ENCODE data around the gene FAM204A.

The FAM204A gene

DNA sequence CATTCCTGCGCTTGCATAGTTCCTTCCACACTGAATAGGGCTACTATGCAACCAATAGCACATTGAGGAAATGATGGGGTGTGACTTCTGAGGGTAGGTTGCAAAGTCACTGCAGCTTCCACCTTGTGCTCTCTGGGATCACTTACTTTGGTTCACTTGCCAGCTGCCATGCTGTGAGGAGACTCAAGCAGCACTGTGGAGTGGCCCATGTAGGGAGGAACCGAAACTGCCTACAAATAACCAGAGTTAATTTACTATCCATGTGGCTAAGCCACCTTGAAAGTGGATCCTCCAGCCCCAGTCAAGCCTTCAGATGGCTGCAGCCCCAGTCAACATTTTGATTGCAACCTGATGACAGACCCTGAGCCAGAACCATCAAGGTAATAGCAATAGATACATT lies 64.3 kb downstream of the FAM204A start:
- no peak for DNase-seq

DNA sequence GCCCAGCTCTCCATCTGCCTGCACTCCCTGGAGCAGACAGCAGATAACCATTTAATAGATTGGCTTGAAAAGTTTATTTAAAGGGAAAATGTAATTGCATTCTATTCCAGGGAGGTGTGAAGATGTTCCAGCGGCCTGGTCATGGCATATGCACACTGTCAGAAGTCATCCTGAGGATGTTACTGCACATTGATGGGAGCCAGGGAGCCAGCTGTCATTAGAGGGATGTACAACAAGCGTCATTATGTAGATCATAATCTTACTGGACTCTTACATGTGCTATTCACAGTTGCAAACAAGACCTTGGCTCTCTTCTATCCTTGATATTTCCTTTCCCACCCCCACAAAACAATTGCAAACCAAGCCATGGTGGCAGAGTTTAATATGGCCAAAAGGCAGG lies 65.4 kb downstream of the FAM204A start:
- DNase-seq, result no peak

DNA sequence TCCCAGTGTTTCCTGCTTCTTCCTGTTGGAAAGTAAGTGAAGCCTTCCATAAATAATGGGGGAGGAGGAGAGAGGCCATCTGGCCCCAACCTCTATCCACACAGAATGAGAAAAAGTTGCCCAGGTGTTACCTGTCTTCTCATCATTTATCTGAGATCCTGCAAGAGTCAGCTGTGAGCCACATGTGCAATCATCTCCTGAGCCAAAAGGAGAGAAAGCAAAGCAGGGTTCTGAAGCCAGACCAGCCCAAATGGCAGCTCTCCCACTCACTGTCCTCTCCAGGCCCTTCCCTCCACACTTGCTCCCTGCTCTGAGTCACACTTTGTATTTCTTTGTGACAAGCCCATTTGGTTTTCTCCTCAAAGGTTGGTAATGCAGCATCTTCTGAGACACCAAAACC lies 65.9 kb downstream of the FAM204A start:
- no peak for DNase-seq

DNA sequence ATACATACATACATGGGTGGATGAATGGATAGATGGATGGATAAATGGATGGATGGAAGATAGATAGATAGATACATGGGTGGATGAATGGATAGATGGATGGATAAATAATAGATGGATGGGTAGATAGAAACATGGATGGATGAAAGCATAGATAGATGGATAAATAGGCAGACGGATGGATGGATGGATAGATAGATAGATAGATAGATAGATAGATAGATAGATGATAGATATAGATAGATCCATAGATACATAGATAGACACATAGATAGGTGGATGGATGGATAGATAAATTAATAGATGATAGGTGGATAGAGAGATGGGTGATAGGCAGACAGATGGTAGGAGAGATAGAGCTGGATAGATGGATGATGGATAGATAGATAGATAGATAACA lies 68.5 kb downstream of the FAM204A start:
- DNase-seq, result no peak

DNA sequence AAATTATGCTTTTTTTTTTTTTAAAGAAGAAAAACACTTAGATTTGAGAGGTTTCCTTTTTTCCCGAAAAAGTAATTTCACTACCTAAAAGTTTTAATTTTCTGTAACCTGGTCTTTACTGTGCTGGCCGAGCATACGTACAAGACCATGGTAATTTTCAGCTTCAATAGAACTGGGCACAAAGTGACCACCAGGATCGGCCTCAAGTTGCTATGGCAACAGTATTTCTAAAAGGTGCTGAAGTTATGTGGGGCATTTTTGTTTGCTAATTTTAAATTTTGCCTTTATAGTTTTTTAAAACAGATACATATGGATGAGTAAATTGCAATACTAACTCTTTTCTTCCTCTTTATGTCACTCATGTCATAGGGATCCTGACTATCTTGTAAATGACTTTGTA lies 69.4 kb downstream of the FAM204A start:
- no peak for DNase-seq

DNA sequence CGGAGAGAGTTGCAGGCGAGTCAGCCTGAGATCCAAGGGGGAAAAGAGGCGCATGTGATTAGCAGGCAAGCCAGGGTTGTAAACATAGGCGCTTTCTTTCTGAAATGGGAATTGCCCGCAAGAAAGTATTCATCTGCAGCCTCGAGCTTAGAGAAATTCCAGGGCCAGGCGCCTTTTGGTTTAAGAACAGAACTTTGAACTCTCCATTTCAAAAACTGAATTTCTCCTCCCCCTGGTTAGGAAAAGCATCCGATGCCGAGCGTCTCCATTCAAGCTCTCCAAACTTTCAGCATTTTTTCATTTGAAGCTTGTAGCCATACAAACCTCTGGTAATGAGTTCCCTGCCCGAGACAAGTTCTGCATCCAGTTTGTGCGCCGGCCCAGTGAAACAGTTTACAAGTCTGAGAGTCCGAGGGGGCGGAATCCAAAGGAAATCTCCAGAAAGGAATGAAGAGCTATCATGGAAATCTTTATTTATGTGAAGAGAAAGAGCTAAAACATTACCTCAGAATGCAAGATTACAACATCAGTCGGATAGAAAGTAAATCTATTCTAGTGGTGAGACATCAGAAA lies 69.9 kb downstream of the FAM204A start:
- DNase-seq, result no peak

DNA sequence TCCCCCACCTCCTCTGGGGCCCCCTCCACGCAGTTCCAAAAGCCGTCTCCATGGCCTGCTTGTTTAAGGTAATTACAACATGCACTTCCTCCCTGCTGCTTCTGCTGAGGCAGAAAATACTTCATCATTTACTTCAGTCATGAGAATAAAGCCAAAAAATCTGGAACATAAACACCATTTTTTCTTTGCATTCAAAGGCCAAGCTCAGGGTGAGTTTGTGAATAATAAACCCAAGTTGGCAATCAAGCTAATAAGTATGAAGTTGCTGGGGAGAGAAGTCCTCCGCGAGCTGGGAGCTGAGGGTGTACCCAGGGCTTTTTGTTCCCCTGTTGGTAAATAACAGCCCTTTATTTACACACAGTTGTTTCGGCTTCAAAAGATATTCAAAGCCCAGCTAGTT lies 70.5 kb downstream of the FAM204A start:
- no peak for DNase-seq

DNA sequence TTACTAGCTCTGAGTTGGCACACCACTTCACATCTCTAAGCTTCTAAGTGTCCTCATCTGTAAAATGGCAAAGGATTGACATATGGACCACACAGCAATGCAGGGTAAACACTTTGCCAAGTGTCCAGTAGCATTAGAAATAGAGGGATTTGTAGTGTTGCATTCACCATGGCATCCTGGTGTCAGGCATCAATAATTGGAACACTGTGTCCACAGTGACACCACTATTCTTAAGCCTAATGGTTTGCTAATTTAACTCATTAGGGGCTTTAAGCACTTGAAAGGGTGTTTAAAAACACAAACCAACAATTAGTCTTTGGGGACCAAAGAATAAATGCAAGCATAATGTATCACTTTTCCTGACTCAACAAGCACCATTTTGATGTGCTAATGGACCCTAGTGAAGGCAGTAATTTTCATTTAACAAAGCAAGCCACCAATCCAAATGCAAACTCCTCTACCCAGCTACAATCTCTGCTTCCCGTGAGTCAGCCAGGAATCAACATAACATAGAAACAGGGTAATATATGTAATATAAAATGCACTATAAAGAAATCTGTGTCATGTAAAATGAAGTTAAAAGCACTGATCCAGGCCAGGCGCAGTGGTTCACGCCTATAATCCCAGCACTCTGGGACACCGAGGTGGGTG lies 75.9 kb downstream of the FAM204A start:
- no peak for DNase-seq

DNA sequence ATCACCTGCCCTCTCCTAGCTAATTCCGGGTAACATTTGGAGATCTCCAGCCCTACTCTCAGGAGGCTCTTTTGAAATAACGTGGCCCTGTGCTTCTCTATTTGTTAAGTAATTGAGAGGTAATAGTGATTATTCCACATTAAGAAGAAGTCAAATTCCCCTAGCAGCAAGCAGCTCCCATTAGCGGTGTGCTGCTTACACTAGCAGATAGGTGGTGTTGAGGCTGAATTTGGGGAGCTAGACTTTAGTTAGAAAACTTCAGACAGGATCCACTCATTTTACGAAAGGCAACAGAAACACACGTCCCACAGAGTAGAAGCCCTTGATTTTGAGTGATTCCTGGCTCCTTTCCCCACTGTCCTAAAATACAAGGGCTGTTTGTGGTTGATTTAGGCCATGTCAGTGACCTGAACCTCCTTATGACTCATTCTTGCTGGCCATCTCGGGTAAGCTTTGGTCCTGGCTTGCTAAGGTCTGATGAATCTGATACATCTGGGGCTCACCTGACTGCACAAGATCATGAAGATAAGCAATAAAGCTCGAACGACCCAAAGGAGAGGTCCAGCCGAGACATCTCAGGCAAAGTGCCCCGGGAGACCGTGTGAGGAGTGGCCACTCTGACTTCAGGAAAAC lies 77.2 kb downstream of the FAM204A start:
- DNase-seq, result no peak

DNA sequence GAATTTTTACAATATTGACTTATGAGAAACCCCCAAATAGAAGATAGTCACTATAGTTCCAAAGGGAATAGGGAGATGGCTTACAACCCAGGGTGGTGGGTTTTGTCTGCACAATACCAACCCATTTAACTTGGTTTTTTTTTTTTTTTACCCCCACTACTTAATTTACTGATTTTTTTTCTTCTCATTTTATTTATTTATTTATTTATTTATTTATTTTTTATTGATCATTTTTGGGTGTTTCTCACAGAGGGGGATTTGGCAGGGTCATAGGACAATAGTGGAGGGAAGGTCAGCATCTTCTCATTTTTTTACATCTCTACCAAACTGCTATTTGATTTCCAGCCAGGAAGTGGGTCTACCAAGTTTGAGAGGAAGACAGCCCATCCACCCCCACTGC lies 77.9 kb downstream of the FAM204A start:
- DNase-seq, result no peak

DNA sequence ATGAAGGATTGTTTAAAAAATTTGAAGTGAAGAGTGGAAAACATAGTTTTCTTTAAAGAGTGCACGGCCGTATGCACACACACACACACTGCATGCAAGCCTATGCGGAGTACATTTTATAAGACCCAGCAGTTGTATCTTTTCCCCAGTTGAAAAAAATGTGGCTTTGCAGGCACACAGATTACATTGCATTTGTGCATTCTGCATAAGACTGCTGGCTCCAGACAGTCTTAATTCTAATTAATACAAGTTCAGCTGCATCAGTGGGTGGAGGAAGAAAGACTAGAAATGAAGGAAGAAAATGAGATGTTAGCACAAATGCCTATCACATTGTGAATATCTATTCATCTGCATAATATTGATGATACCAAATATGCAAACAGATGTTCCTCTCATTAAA lies 79.6 kb downstream of the FAM204A start:
- no peak for DNase-seq

DNA sequence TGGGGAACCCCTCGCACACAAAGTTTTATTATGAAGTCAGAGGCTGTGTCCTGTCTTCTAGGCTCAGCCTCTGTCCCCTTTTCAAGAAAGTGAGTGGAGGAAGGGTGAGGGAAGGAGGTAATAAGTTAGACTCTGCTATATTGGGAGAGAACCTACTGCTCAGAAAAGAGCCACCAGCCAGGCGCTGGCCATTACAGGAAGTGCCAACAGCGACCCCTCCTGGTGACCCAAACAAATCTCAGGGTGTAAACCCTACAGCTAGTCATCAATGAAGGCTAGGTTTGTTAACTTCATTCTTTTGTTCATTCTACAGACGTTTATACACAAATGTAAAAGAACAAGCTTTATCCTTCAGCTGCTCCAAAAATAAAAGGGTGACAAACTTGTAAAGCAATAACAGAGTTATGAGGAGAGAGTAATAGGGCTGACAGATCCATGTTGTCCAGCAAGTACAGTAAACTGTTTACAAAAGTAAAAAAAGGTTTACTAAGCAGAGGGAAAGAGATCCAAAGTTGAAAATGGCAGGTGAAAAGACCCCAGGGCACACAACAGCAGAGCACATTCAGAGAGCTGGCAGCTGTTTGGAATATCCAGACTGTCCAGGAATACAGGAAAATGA lies 82.7 kb downstream of the FAM204A start:
- DNase-seq, result peak; percentile 33

DNA sequence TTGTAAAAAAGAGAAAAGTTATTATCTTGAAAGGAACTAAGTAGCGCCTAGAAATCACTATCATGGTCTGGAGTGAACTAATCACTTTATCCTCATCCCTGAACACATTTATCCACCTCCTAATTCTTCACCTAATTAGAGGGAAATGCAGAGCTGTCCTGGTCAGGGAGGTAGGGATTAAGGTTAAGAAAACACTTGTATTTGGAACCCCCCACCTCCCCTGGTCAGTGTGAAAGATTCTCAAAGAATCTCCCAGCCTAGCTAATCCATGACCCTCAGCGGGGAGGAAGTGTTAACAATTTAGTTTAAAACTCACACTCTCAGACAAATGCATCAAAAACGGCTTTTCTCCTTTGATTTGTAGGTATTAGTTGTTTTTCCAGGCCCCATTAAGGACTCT lies 83.8 kb downstream of the FAM204A start:
- DNase-seq, result no peak

DNA sequence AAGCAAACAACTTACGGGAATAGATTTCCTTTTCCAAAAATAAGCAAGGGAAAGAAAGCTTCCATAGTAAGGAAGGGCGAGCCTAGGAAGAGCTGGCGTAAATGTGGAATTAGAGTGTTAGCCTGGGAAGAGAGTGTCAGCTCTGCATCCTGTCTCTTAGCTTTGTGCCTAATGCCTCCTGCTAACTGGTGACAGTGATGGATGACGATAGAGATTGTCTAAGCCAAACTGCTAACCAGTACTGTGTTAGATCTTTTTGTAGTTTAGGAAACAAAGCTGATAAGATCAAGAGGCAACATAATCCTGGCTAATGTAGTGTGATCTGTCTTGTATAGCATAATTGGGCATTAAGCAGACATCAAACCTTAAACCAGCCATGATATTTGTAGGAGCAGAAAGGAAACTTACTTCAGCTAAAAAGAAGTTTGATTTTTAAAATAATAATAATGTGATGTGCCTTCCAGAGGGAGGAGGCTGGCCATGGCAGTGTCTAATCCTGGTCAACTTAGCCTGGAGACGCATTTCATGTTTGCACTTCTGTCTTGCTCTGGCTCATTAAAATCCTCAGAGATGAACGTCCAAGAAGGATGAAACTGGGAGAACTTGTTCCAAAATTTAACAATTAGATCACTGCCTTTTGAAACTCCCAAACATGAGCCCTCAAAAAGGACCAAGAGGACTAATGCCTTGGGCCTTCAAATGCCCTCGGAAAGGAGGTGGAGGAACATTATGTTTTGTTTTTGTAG lies 85.1 kb downstream of the FAM204A start:
- no peak for DNase-seq

DNA sequence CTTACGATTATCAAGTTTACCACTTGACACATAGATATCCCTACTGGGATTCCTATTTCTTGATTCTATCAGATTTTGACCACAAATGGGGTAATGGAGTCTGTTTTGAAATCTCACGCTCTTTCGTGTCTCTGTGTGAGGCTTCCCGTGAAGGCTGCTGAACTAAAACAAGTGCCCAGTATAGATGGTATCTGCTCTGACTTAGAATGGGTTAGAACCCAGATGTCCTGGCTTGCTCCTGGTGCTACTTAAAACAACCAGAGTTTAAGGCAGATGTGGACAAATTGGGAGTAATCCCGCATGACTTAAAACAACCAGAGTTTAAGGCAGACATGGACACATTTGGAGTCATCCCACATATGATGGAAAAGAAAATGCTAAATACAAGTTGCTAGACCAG lies 85.9 kb downstream of the FAM204A start:
- no peak for DNase-seq

DNA sequence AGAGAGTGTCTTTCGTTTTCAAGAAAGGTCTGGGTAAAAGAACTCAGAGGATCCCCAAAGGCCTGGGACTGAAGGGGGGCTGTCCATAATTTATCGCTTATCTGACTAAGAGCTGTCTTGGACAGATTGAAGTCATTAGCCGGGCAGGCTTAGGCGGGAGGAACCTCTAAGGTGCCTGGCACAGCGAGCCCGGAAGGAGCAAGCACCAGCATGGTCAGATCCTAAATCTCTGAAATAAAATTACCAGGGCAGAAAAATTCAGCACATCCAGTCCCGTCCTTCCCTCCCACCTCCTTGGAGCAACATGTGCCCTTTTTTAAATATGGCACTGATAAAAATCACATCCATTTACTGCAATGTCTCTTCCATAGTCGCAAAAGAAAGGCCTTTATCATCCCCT lies 86.8 kb downstream of the FAM204A start:
- no peak for DNase-seq

DNA sequence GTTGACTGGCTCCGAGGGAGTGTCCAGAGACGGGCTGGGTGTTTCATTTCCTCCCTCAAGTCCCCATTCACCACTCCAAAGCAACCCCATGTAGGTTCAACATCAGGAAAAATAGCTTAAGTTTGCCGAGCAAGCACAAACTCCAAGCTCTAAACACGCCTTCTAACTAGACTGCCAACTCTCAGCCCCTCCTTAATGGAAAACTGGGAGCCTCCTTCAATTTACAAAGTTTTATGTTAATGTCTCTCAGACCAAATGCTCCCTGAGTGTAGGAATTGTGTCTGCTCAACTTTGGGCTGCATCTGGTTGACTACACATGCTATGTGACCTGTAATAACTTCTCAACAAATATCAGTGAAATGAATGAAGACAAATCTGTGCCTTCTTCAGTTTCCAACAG lies 87.5 kb downstream of the FAM204A start:
- no peak for DNase-seq

DNA sequence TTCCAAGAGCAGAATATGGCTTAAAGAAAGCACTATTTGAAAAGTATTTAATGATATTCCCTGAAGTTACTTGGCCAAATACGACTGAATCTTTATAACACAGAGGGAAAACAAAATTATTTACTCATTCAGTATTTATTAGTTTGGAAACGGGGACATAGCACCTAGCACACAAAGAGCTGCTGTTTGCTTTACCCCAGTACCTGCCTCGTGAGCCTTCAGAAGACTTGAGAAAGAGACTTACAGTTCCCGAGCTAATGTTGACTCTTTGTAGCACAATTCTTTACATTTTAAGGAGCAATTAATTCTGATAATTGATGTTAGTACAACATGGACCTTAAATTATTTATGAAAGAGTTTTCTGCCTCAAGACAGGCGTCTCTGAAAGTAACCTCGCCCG lies 88.7 kb downstream of the FAM204A start:
- no peak for DNase-seq

DNA sequence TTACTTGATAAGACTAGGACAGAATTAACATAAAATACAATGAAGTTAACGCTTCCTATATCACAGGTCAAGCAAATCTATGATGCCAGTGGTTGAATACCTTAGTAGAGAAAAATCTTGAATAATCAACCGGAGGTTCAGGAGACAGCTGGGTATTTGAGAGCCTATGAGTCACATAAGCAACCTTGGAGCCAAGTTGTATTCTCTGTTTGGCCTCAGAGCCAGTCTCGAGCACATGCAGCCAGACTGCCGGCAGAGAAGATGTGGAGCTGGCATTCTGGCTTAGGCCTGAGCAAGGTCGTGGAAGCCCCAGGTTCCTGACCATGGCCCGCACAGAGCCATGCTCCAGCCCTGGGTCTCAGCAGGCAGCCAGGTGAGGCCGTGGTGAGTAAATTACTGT lies 90.3 kb downstream of the FAM204A start:
- no peak for DNase-seq

DNA sequence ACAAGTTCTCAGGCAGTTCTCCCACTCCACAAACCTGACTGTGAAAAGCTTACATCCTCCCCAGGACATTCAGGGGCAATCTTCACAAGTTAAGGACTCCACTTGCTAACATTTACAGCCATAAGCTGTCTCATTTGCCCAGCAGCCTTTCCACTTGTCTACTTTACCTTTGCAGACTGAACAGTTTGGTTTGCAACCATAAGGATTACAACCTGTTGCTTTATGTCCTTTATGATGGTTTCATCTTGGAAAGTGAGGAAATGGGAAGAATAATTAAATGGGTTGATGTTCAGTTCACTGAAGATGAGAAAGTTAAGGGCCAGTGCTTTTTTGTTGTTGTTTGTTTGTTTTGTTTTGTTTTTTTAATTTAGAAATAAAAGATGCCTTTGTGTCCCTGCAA lies 92.4 kb downstream of the FAM204A start:
- DNase-seq, result no peak
